Erythroblast (primary cell): ENCODE measurements around the gene LYSMD1.

Source experiments
- GATA1 ChIP-seq: IDR thresholded peaks from 2 replicates; pipeline ENCODE4 v1.6.1; 2011; ENCODE audit warnings: low read depth, mild to moderate bottlenecking, control low read depth, low read length, moderate library complexity
- POLR2A ChIP-seq: IDR thresholded peaks from 2 replicates; pipeline ENCODE4 v1.6.1; 2011; ENCODE audit warnings: mild to moderate bottlenecking, low read length

DNA sequence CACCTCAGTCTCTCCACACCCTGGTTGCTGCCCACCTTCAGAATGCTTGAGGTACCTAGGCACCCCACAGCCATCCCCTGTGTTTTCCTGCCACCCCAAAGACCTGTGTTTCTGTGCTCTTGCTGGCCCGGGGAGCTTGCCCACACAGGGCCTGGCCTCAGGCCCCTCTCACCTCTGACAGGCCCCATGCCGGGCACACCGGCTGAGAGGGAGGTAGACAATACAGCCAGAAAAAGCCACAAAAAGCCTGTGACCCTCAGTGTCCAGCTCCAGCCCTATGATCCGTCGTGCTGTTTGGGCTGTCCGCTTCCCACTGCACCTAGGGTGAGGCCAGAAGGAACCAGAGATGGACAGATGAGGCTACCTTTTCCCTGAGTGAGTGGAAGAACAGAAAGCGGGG, 30.7 kb downstream of the LYSMD1 start:
- TF ChIP-seq POLR2A (no peak), GATA1 (no peak)
